Caco-2 (cell line): Measurements from ENCODE around the gene GJE1. TPM values are rescaled to one million over a fixed set of nuclear protein-coding genes. Genes with fewer than 3 reads are reported as not detected.

Source experiments
- Bru-seq: library from RNA; stranded (reverse); fragments of 400-500 nt; gene quantifications from one replicate; lab custom pipeline; 2021; lab: Mats Ljungman, UMichigan
- BruChase-seq, 2 experiments: library from RNA; stranded (reverse); fragments of 400-500 nt; gene quantifications; one replicate each; lab custom pipeline; 2021; lab: Mats Ljungman, UMichigan
- BruUV-seq: library from RNA; stranded (reverse); fragments of 400-500 nt; replicated peaks from 2 replicates; lab custom pipeline; 2021; lab: Mats Ljungman, UMichigan
- CTCF ChIA-PET: fragments of 300-600 bp; sonication (Branson Sonifier 250); formaldehyde crosslinking; loops from one replicate; lab custom pipeline; 2022; ENCODE audit warnings: antibody characterized with exemption; lab: Charles Lee
- POLR2A ChIA-PET: fragments of 300-600 bp; sonication (Branson Sonifier 250); formaldehyde crosslinking; loops from one replicate; lab custom pipeline; 2022; ENCODE audit warnings: antibody characterized with exemption; lab: Charles Lee
- DNase-seq, 2 experiments: peaks; one replicate each; pipeline versions ENCODE4 v3.0.0 to v3.0.0-alpha.2; 2020 to 2022
- H3K27me3 ChIP-seq: replicated peaks from 2 replicates; pipeline ENCODE4 v1.6.0; 2011; ENCODE audit warnings: low read length; ENCODE audit not compliant: control insufficient read depth, insufficient read depth
- H3K36me3 ChIP-seq: 2 replicates; pipeline ENCODE4 v1.5.1; 2011; ENCODE audit warnings: low read length; ENCODE audit not compliant: control insufficient read depth, insufficient read depth
- H3K4me1 ChIP-seq: fragments of 250-450 bp; sonication (Bioruptor Pico); 2 replicates; pipeline ENCODE4 v1.5.1; 2020; ENCODE audit warnings: mild to moderate bottlenecking
- H3K4me3 ChIP-seq: 2 replicates; pipeline ENCODE4 v1.5.1; 2011; ENCODE audit warnings: low read depth, mild to moderate bottlenecking, control low read depth, low read length
- H3K9me3 ChIP-seq: fragments of 250-450 bp; sonication (Bioruptor Pico); 2 replicates; pipeline ENCODE4 v1.5.1; 2020; ENCODE audit warnings: mild to moderate bottlenecking, moderate library complexity
- H3K27ac Mint-ChIP-seq: one replicate; pipeline ENCODE4 v1.8.0; 2022; ENCODE audit warnings: mixed read lengths; ENCODE audit not compliant: unreplicated experiment
- H3K27me3 Mint-ChIP-seq: one replicate; pipeline ENCODE4 v1.8.0; 2022; ENCODE audit warnings: mixed read lengths; ENCODE audit not compliant: insufficient read depth, unreplicated experiment
- H3K36me3 Mint-ChIP-seq: one replicate; pipeline ENCODE4 v1.8.0; 2022; ENCODE audit warnings: mild to moderate bottlenecking, mixed read lengths; ENCODE audit not compliant: insufficient read depth, unreplicated experiment
- H3K4me1 Mint-ChIP-seq: one replicate; pipeline ENCODE4 v1.8.0; 2022; ENCODE audit warnings: low read depth, mixed read lengths; ENCODE audit not compliant: unreplicated experiment
- H3K4me3 Mint-ChIP-seq: one replicate; pipeline ENCODE4 v1.8.0; 2022; ENCODE audit warnings: mild to moderate bottlenecking, moderate library complexity, mixed read lengths; ENCODE audit not compliant: unreplicated experiment
- H3K9me3 Mint-ChIP-seq: one replicate; pipeline ENCODE4 v1.8.0; 2022; ENCODE audit warnings: mixed read lengths; ENCODE audit not compliant: unreplicated experiment
- CTCF ChIP-seq, 2 experiments: fragments of 200-600 bp in 1 of 2; IDR thresholded peaks; 1 replicate in 1 of 2; 2 replicates in 1 of 2; pipeline versions ENCODE4 v1.5.1 to v1.8.0; 2011 to 2022; ENCODE audit warnings: antibody characterized with exemption in 1 of 2, control low read depth in 1 of 2, inconsistent platforms in 1 of 2, low read depth in 1 of 2, low read length in 1 of 2, mild to moderate bottlenecking in 1 of 2, moderate library complexity in 1 of 2; ENCODE audit not compliant: insufficient read depth in 1 of 2, severe bottlenecking in 1 of 2, unreplicated experiment in 1 of 2
- intact Hi-C: fragments of 100-400 bp; cut with micrococcal nuclease; formaldehyde crosslinking; loops from one replicate; pipeline ENCODE4 v1.10.0; 2022; ENCODE audit not compliant: unreplicated experiment
- long read RNA-seq: library from polyadenylated mRNA; stranded (forward); transcript quantifications from one replicate; pipeline ENCODE4 v2.0.0, GENCODE V29; 2022
- total RNA-seq: library from RNA; stranded (reverse); gene quantifications from 2 replicates; pipeline ENCODE4 v1.2.3, GENCODE V29; 2022

Gene GJE1
- total RNA-seq (not detected in 2 replicates), Bru-seq, nascent RNA (not detected), BruChase-seq, experiment 1, labeled RNA remaining after a 2-hour chase (not detected), BruChase-seq, experiment 2, labeled RNA remaining after a 6-hour chase (not detected)
- long read RNA-seq, result 0 reads

- no peaks in the 10 kb centered on the region for H3K27me3 ChIP-seq
- H3K9me3 ChIP-seq, result no peaks in the 10 kb centered on the region
- no peaks in the 10 kb centered on the region for H3K4me1 ChIP-seq
- intact Hi-C loops, result no loop called here
- POLR2A ChIA-PET, result no interaction called here
- CTCF ChIA-PET, result no interaction called here
- H3K36me3 ChIP-seq, result no peaks in the 10 kb centered on the region
- no peaks in the 10 kb centered on the region for H3K36me3 Mint-ChIP-seq
- TF ChIP-seq CTCF (IDR thresholded peaks at IDR 0.05; ENCODE audit: insufficient read depth in 1 of 2, low read depth in 1 of 2, low read length in 1 of 2, severe bottlenecking in 1 of 2, unreplicated experiment in 1 of 2), result no peak
- H3K4me3 Mint-ChIP-seq, result no peak within 1 kb of the TSS
- H3K27ac Mint-ChIP-seq, result no peak within 1 kb of the TSS
- DNase-seq, result no peak
- BruUV-seq, result no TSS peak
- H3K4me3 ChIP-seq, result no peak within 1 kb of the TSS
- no peaks in the 10 kb centered on the region for H3K9me3 Mint-ChIP-seq
- H3K4me1 Mint-ChIP-seq, result no peaks in the 10 kb centered on the region
- peaks cover 11% of the 10 kb centered on the region for H3K27me3 Mint-ChIP-seq
These were observed at the start of gene GJE1 for GRCh38 chr6:142132625-142133024. Gene GJE1, plus strand, starts transcription at chr6:142132925. Its CDS starts 234 bp downstream, at chr6:142133159.

- H3K4me3 ChIP-seq, result no peak overlapping the region
- no TSS peak for BruUV-seq
These were observed 44.5 kb upstream of the GJE1 start for GRCh38 chr6:142087950-142088857.

More at GRCh38 chr6:142087950-142088857, 44.5 kb upstream of the GJE1 start:
- no peaks in the 10 kb centered on the region for H3K36me3 ChIP-seq
- ChIA-PET CTCF (no interaction called here), POLR2A (no interaction called here)
- H3K9me3 Mint-ChIP-seq, result no peaks in the 10 kb centered on the region
- H3K27me3 ChIP-seq, result no peaks in the 10 kb centered on the region
- H3K4me1 ChIP-seq, result no peaks in the 10 kb centered on the region
- peaks cover 5% of the 10 kb centered on the region for H3K27me3 Mint-ChIP-seq
- no peaks in the 10 kb centered on the region for H3K36me3 Mint-ChIP-seq
- H3K4me1 Mint-ChIP-seq, result no peaks in the 10 kb centered on the region
- H3K4me3 Mint-ChIP-seq, result no peak overlapping the region
- H3K9me3 ChIP-seq, result no peaks in the 10 kb centered on the region
- no peak overlapping the region for H3K27ac Mint-ChIP-seq
- intact Hi-C loops, result no loop called here
- no peak for TF ChIP-seq CTCF (IDR thresholded peaks at IDR 0.05; ENCODE audit: insufficient read depth in 1 of 2, low read depth in 1 of 2, low read length in 1 of 2, severe bottlenecking in 1 of 2, unreplicated experiment in 1 of 2)
- peak in 1 of 2 experiments; percentile 29 for DNase-seq
